NCI-H82 (cell line): Measurements from ENCODE around the gene RLN1.
"Not testable (repeated sequence)": the region's sequence is repeated elsewhere in the genome, so short reads cannot be mapped to it uniquely, and the experiment has no call there.

Experiments used
- DNase-seq: peaks from one replicate; lab custom pipeline; 2025; lab: John Stamatoyannopoulos, UW

RLN1 gene

DNA sequence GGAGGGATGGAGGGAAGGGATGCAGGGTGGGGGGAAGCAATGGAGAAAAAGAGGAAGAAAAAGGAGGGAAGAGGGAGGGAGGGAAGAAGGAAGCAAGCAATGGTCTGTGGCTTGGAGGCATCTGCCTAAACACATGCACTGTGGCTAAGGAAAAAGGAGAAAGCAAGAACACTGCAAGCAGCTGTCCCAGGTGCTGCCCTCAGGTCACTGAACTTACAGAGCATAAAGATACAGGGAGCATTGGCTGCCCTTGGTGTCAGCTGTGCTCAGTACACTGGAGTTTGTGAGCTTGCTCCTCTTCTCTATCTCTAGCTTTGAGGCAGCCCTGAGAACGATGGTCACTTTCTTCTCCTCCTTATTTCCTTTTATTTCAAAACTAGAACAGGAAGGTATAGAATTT is 18.1 kb downstream of the RLN1 start:
- DNase-seq: not testable (repeated sequence)

DNA sequence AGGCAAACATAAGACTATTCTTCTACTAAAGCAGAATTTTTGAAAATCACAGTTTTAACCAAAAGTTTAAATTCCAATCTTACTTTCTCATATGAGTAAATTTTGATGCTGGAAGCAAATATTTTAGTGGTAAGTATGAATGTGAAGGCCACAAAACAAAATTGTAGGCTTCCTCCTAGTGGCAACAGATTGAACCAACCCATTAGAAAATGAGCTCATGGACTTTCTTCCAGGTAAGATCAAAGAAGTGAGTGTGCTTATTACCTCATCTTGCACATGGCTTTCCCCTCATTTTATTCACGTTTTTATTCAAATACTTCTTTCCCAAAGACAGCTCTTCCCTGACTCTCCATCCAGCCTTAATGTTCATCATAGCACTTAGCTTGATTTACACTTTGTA is 18.6 kb downstream of the RLN1 start:
- DNase-seq: peak; percentile 2

DNA sequence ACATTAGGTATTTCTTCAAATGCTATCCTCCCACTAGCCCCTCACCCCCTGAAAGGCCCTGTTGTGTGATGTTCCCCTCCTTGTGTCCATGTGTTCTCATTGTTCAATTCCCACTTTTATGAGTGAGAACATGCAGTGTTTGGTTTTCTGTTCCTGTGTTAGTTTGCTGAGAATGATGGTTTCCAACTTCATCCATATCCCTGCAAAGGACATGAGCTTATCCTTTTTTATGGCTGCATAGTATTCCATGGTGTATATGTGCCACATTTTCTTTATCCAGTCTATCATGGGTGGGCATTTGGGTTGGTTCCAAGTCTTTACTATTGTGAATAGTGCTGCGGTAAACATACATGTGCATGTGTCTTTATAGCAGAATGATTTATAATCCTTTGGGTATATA is 23.3 kb downstream of the RLN1 start:
- not testable (repeated sequence) for DNase-seq

DNA sequence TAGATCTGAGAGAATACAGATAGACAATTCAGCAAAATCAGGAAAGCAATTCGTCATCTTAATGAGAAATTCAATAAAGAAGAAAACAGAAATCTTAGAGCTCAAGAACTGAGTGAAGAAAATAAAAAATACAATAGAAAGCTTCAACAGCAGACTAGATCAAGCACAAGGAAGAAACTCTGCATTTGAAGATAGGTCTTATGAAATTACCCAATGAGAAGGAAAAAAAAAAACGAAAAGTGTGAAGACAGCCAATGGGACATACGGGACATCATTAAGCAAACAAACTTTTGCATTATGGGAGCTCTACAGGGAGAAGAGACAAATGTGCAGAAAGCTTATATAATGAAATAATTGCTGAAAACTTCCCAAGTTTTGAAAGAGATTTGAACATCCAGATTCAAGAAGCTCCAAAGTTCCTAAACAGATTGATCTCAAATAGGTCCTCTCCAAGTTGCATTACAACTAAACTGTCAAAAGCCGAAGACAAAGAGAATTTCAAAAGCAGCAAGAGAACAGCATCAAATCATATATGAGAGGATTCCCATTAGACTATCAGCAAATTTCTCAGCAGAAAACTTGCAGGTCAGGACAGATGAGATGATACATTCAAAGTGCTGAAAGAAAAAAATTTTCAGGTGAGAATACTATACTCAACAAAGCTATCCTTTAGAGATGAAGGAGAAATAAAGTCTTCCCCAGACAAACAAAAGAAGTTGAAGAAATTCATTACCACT is 24.3 kb downstream of the RLN1 start:
- DNase-seq: no peak

DNA sequence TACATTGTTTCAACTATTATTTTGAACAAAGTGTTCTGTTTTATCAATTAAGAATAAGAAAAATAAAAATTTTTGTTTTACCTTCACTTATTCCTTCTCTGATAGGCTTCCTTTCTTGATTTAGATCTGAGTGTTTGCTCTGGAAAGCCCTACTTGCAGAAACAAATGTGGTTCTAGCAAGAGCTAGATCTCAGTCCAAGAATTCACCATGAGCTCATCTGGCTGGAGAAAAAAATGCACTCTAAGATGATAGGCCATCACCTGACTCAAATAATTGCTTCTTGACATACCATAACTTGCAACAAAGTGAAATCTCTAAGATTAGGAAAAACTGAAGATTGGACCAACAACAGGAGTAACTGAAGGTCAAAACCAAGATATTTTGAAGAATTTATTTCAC is 28.8 kb downstream of the RLN1 start:
- DNase-seq: no peak

DNA sequence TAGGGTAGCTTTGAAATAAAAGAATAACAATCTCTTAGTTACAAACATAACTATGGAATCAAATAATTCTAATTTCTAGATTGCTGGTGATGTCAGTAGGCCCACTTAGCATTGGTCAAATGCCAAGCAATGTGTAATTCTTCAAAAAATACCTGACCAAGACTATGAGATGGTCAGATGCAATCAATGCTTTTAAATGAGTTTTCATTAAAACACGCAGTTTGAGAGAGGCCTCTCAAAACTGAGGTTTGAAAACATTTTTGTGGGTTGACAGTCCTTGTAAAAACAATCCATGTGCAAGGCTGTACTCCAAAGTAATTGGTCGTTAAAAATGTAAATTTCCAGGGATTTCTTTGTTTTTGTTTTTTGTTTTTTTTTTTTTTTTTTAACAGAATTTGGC is 33.9 kb downstream of the RLN1 start:
- no peak for DNase-seq

DNA sequence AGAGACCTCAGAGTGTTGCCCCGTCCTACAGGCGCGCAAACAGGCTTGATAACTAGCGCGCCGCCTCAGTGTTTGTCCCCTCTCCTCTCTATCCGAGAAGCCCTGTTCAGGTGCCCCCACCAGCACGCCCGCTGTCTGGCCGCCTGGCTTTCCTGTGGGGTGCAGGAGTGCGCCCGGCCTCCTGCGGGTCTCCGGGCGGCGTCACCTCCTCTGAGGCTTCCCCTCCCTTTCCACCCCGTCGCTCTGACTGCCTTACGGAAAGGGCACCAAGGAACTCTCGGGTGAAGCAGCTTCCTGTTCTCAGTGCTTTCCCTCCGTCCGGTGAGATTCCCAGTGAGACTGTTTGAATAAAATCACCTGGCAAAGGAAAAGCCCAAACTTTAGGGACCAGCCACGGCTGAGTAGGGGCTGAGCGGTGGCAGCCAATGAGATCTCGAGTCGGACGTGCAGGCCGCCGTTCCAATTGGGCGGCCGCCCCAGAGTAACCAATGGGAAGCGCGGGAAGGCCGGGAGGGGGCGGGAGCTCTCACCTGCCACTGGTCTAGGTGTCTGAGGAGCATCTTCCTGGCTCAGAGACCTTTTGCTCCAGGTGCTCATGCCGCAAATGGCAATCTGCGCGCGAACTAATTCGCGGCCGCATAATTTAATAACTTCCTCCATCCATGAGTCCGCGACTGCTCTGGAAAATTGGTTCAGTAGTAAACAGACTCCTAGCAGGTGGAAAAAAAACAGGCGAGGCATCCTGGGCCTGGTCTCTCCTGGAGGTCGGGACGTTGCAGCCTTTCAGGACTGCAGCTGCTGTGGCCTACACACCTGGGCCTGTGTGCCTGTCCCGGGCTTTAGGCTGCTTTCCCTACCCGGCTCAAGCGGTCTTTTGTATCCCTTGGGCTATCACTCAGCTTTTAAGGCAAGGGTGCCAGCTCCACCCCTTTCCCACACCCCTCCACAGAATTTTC is 35.6 kb downstream of the RLN1 start, which contains the start of gene RLN2:
RLN2 (minus strand) TSS at position 877 of the 956 bp plus-strand sequence; CDS start at position 741, 136 bp downstream.
- DNase-seq: not testable (repeated sequence)

DNA sequence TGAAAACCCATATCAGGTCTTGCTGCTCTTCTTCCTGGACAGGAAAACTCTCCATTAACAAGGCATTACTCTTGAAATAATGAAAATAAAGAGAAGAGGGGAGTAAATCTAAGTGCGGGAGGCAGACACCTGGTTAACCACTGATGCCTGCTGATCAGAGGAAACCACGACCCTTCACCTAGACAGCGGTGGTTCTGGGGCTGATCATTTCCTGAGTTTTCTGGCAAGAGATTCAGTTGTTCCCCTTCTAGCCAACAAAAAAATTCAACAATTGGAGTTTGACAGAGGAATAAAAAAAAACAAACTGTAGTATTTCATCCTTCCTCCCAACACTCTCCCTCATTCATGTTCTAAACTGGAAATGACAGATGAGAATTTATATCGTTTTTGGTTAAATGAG is 38.1 kb downstream of the RLN1 start:
- DNase-seq: no peak

DNA sequence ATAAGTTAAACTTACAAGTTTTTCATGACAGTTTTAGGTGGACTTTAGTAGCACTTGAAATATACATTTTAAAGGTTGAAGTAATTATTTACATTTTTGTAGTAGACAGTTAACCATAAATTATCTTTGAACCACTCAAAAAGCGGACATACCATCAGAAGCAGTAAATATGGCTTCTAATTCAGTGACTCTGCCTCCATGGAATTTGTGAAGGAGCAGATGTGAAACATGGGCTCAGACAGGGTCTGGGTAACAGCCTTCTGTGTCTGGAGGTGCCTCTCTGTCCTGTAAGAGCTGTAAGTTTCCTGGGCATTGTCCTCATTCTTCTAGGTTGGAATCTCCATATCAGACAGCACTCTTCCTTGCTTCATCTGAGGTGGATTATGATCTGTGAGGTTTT is 47.5 kb downstream of the RLN1 start:
- no peak for DNase-seq

DNA sequence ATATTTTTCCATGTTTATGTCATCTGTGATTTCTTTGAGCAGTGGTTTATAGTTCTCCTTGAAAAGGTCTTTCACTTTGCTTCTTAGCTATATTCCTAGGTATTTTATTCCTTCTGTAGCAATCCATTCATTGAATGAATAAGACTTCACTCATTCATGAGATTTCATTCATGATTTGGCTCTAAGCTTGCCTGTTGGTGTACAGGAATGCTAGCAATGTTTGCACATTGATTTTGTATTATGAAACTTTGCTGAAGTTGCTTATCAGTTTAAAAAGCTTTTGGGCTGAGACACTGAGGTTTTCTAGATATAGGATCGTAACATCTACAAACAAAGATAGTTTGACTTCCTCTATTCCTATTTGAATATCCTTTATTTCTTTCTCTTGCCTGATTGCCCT is 51.1 kb downstream of the RLN1 start:
- no peak for DNase-seq

DNA sequence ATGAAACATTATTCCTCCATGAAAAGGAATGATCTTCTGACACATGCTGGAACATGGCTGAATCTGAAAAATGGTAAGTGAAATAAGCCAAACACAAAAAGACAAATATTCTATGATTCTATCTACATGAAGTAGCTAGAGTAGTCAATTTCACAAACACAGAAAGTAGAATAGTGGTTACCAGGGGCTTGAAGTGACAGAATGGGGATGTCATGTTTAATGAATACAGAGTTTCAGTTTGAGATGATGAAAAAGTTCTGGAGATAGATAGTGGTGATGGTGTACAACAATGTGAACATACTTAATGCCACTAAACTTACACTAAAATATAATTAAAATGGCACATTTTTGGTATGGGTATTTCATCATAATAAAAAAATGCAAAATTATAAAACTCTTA is 53.4 kb downstream of the RLN1 start:
- DNase-seq: no peak
